Aorta (tissue), 5 donors: Measurements from ENCODE around the gene ANKRD23. TPM values are rescaled to one million over a fixed set of nuclear protein-coding genes. Genes with fewer than 3 reads are reported as not detected.

ENCODE experiments used
- ATAC-seq: fragments of 200-7000 bp; cut with Tn5 transposase; one replicate; pipeline ENCODE4 v1.9.1; 2022; ENCODE audit warnings: moderate library complexity; ENCODE audit not compliant: low FRiP score
- DNase-seq, 2 donors: peaks; one replicate each; pipeline ENCODE4 v3.0.0-alpha.2; 2020
- H3K27ac ChIP-seq, 2 donors: one replicate each; pipeline ENCODE4 v1.5.1; 2013; ENCODE audit warnings: low read length in 2 of 2, mild to moderate bottlenecking in 2 of 2, moderate library complexity in 2 of 2, control low read depth in 1 of 2, inconsistent platforms in 1 of 2, low read depth in 1 of 2
- H3K27me3 ChIP-seq, 2 donors: one replicate each; pipeline ENCODE4 v1.6.1; 2013; ENCODE audit warnings: control low read depth in 1 of 2, low read length in 1 of 2, mild to moderate bottlenecking in 1 of 2, moderate library complexity in 1 of 2; ENCODE audit not compliant: insufficient read depth in 2 of 2, control insufficient read depth in 1 of 2
- H3K36me3 ChIP-seq, 2 donors: one replicate each; pipeline ENCODE4 v1.6.1; 2013; ENCODE audit warnings: control low read depth in 1 of 2, low read length in 1 of 2, mild to moderate bottlenecking in 1 of 2; ENCODE audit not compliant: insufficient read depth in 2 of 2, control insufficient read depth in 1 of 2
- H3K4me1 ChIP-seq, 2 donors: one replicate each; pipeline ENCODE4 v1.6.1; 2013; ENCODE audit warnings: low read length in 2 of 2, control low read depth in 1 of 2, mild to moderate bottlenecking in 1 of 2, moderate library complexity in 1 of 2; ENCODE audit not compliant: insufficient read depth in 2 of 2, control insufficient read depth in 1 of 2
- H3K4me3 ChIP-seq, 2 donors: one replicate each; pipeline ENCODE4 v1.5.1; 2013; ENCODE audit warnings: low read length in 2 of 2, control low read depth in 1 of 2, mild to moderate bottlenecking in 1 of 2
- H3K9me3 ChIP-seq: one replicate; pipeline ENCODE4 v1.6.1; 2013; ENCODE audit warnings: mild to moderate bottlenecking, low read length; ENCODE audit not compliant: control insufficient read depth
- WGBS, 2 donors: extraction: QIAGEN DNeasy Blood & Tissue Kit; methylation state at CpG; one replicate each; pipeline ENCODE4 v1.1.7; 2013; 5-methylcytosine and 5-hydroxymethylcytosine counted together
- intact Hi-C, 2 donors: fragments of 100-400 bp; cut with DNase I; formaldehyde crosslinking; loops; one replicate each; pipeline versions ENCODE4 v1.14.2 to v1.15.0; 2022
- polyA plus RNA-seq, 2 donors: library from polyadenylated mRNA; stranded (reverse); fragments of 200-250 nt; gene quantifications; one replicate each; pipeline ENCODE4 v1.2.3, GENCODE V29; 2013
- total RNA-seq, 2 donors: library from RNA; stranded (reverse); fragmentation: NEBNext Ultra II Directional; extraction: Animal tissue kit (Norgen Biotek cat#: 25700); gene quantifications; one replicate each; pipeline ENCODE4 v1.2.1, GENCODE V29; 2021
- donor health status: healthy with polysubstance abuse.
- donor health status: Bipolar disorder and iron deficiency.
- donor health status: DM: no; HTN: no; CAD: no.
- donor health status: DM: no; HTN: no; CAD: no.
- donor health status: DM: yes; HTN: yes; CAD: no.

The ANKRD23 gene
- total and polyA plus RNA-seq, 4 donors = 4.6 to 5.4 (median 5.3) TPM; not detected in 1

DNA sequence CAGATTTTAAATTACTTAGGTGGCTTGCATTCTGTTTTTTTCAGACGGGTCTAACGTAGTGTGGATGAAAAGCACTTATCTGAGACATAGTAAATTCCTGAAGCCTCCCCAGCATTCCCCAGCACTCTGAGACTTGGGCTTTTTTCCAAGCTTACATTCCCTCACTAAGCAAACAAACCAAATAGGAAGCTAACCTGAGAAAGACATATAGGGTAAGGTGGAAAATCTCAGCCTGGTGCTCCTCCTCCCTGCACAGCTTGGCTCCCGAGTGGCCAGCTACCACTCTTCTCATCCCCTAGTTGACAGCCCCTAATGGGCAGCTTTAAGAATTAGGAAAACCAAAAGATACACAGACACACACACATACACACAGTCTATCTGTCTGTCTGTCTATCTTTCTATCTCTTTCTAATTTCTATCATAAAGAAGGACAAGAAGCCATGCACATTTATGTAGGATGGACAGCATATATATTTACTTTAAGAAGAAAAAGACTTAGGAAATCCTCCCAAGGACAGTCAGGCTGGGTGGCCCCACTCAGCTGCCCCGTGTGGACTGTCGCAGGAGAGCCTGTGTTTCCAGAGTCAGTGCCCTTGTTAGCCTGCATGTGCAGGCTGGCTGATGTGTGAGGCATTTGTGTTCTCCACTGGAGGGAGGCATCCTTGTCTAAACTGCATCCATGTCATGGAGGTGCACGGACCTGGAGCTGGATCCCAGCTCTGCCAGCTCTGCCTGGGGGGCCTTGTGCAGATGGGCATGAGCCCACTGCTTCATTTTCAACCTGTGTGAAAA lies 19.5 kb downstream of the ANKRD23 start:
- 55 to 58% methylated on average over 6 of the region's 6 CpGs for WGBS, 2 donors

GRCh38 chr2:96823198-96823597 lies 20.6 kb downstream of the ANKRD23 start:
- no peaks in the 10 kb centered on the region for H3K27me3 ChIP-seq
- no peak overlapping the region for H3K4me3 ChIP-seq
- H3K27ac ChIP-seq = no peak overlapping the region
- 73 to 81% methylated on average over 11 of the region's 11 CpGs for WGBS, 2 donors
- no peak for ATAC-seq
- no peaks in the 10 kb centered on the region for H3K4me1 ChIP-seq
- intact Hi-C loops = no loop called here
- DNase-seq = no peak
- no peaks in the 10 kb centered on the region for H3K36me3 ChIP-seq
- no peaks in the 10 kb centered on the region for H3K9me3 ChIP-seq

More for the DNA sequence above, 19.5 kb downstream of the ANKRD23 start:
- no peaks in the 10 kb centered on the region for H3K27me3 ChIP-seq
- H3K27ac ChIP-seq = no peak overlapping the region
- DNase-seq = no peak
- H3K4me1 ChIP-seq = no peaks in the 10 kb centered on the region
- no peaks in the 10 kb centered on the region for H3K9me3 ChIP-seq
- no peak for ATAC-seq
- no peaks in the 10 kb centered on the region for H3K36me3 ChIP-seq
- intact Hi-C loops = no loop called here
- no peak overlapping the region for H3K4me3 ChIP-seq

DNA sequence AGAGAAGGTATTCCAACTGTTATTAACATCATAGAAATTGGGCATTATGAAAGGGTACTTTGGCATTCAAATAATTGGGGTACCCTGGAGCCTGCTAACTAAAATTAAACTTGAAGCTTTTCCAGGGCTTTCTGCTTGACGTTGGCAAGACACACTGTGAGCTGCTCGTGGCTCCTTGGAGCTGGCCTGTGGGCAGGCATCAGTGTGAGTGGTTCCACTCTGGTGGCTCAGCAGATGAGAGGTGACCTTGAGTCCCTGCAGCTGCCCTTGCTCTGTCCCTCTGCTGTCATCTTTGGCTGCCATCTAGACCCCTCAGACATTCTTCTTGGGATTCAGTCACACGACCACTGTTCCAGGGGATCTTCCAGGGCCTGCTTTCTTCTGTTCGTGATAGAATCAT lies 21.0 kb downstream of the ANKRD23 start:
- Histone ChIP-seq H3K36me3 (no peaks in the 10 kb centered on the region), H3K4me1 (no peaks in the 10 kb centered on the region), H3K27me3 (no peaks in the 10 kb centered on the region), H3K4me3 (no peak overlapping the region), H3K27ac (no peak overlapping the region), H3K9me3 (no peaks in the 10 kb centered on the region)
- DNase-seq = no peak
- intact Hi-C loops = no loop called here
- ATAC-seq = no peak
- 42 to 48% methylated on average over 4 of the region's 4 CpGs for WGBS, 2 donors

GRCh38 chr2:96821113-96821675 lies 22.6 kb downstream of the ANKRD23 start:
- H3K9me3 ChIP-seq = no peaks in the 10 kb centered on the region
- 53 to 62% methylated on average over 11 of the region's 11 CpGs for WGBS, 2 donors
- no peak for DNase-seq
- H3K27ac ChIP-seq = no peak overlapping the region
- H3K4me1 ChIP-seq = no peaks in the 10 kb centered on the region
- no peaks in the 10 kb centered on the region for H3K27me3 ChIP-seq
- no peaks in the 10 kb centered on the region for H3K36me3 ChIP-seq
- ATAC-seq = no peak
- intact Hi-C loops = no loop called here
- no peak overlapping the region for H3K4me3 ChIP-seq

DNA sequence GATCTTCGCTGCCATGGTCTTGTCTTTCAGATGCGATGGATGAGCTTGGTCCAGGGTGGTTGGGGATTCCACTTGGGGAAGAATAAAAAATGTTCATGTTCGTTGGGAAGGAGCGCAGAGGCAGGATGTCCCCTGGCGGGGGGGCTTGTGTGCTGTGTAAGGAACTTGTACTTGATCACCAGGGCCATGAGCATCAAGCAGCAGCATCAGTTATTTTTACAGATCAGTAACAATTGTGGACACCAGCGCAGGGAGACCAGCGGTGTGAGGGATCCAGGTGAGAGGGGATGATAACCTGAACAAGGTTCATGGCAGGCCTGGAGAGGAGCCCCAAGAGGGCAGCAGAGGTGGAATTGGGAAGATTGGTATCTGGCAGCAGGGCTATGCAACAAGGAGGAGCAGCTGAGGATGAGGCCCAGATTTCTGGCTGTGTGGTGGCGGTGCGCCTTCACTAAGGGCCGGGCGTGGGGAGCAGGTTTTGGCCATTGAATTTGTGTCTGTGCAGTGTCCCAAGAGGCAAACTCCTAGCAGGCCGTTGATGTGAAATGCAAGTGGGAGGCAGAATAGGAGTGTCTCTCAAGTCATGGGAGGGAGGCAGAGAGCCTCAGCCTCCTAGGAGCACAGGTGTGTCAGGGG lies 23.8 kb downstream of the ANKRD23 start:
- no peaks in the 10 kb centered on the region for H3K9me3 ChIP-seq
- H3K4me3 ChIP-seq = no peak overlapping the region
- 88 to 89% methylated on average over 12 of the region's 12 CpGs for WGBS, 2 donors
- H3K27me3 ChIP-seq = no peaks in the 10 kb centered on the region
- no peaks in the 10 kb centered on the region for H3K36me3 ChIP-seq
- no peak for ATAC-seq
- H3K4me1 ChIP-seq = no peaks in the 10 kb centered on the region
- intact Hi-C loops = loop anchor here in 1 of 2 donors (5.0 kb wide), 1 partner anchor 37 kb away; the partner anchor contains the start of gene ANKRD39
- H3K27ac ChIP-seq = no peak overlapping the region
- peak in 1 of 2 donors; percentile 39 for DNase-seq

DNA sequence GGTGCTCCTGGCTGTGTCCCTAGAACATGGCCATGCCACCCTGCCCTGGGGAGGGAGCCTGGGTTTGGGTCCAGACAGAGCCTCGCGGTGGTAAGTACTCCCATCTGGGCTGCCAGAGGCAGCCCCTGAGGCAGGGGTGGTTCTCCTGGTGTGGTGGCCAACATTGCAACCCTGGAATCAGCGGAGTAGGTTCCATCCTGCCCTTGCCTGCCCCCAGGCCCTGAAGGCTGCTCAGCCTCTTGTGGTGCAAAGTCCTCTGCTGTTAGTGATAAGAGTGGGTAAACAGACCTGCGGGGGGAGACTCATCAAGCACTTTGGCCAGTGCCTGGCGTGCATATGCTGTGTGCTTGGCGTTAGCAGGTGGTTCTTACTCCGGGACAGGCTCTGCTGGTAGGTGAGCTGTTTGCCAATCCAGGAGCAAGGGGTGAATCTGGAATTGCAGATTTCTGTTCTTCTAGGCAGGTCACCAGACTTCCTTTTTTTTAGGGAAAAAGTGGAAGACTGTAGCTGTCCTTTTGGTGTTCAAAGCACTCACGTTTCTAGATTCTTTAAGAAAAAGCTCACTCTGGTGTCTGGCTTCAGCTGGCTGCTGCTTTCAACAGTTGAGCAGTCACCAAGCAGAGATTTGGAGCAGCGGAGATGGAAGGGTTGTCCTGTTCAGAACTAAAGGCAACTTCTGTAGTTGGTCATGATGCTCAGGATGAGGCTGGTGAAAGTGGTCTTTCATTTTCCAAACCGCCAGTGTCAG lies 24.5 kb downstream of the ANKRD23 start:
- no peak overlapping the region for H3K4me3 ChIP-seq
- H3K9me3 ChIP-seq = no peaks in the 10 kb centered on the region
- intact Hi-C loops = loop anchor here in 1 of 2 donors (5.0 kb wide), 1 partner anchor 38 kb away; the partner anchor contains the start of gene ANKRD39
- H3K27me3 ChIP-seq = no peaks in the 10 kb centered on the region
- H3K36me3 ChIP-seq = no peaks in the 10 kb centered on the region
- DNase-seq (peak in 1 of 2 donors; percentile 71), ATAC-seq (no peak)
- H3K27ac ChIP-seq = no peak overlapping the region
- WGBS, 2 donors = 65 to 73% methylated on average over 10 of the region's 10 CpGs
- H3K4me1 ChIP-seq = no peaks in the 10 kb centered on the region

DNA sequence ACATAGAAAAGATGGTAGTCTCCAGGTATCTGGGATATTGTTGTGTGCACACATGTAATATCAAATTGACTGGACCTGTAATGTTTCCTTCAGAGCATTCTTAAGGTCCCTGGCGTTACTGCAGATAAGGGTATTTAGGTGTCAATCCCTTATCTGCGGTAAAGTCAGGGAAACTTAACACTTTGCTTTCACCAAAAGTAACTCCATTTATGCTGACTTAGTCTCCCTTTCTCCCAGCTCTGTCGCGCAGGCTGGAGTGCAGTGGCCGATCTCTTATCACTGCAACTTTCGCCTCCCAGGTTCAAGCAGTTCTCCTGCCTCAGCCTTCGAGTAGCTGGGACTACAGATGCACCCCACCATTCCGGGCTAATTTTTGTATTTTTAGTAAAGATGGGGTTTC lies 25.9 kb downstream of the ANKRD23 start:
- no peak for DNase-seq
- H3K9me3 ChIP-seq = no peaks in the 10 kb centered on the region
- no peak overlapping the region for H3K27ac ChIP-seq
- no peak overlapping the region for H3K4me3 ChIP-seq
- intact Hi-C loops = loop anchor here in 1 of 2 donors (5.0 kb wide), 1 partner anchor 39 kb away; the partner anchor contains the start of gene ANKRD39
- ATAC-seq = no peak
- H3K36me3 ChIP-seq = no peaks in the 10 kb centered on the region
- WGBS, 2 donors = 84 to 86% methylated on average over 8 of the region's 8 CpGs
- no peaks in the 10 kb centered on the region for H3K27me3 ChIP-seq
- H3K4me1 ChIP-seq = no peaks in the 10 kb centered on the region
